NCI-H2227 (cell line): Measurements from ENCODE around the gene PFKFB1.

Experiments
- DNase-seq: peaks from one replicate; lab custom pipeline; 2025; ENCODE audit not compliant: unreplicated experiment; lab: John Stamatoyannopoulos, UW

The PFKFB1 gene

GRCh38 chrX:54928876-54929275 lies 65.1 kb downstream of the PFKFB1 start:
- no peak for DNase-seq

DNA sequence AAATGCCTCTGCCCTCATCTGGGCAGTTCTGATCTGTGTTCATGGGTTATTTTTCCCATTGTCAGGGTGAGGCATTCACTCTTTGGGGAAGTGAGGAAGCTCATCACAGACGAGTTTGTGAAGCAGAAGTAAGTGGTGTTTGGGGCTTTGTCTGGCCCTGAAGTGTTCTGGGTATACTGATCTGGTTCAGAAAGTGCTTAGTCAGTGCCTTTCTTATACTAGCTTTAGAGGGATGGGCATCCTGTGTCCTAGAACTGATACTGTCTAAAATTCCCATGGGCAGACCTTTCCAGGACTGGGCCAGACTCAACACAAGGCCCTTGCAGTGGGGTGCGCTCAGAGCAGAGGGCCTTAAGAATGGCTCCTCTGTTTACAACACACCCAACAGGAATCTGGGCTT lies 67.0 kb downstream of the PFKFB1 start:
- no peak for DNase-seq

DNA sequence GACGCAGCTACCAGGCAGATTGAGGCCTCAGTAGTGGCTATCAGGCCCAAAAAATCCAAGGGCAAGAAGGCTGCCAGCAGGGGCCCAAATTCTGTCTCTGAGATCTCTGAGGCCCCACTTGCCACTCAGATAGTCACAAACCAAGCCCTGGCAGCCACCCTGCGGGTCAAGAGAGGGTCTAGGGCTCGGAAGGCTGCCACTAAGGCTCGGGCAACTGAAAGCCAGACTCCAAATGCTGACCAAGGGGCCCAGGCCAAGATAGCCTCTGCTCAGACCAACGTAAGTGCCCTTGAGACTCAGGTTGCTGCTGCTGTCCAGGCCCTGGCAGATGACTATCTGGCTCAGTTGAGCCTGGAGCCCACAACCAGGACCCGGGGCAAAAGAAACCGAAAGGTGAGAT lies 70.6 kb downstream of the PFKFB1 start:
- no peak for DNase-seq

DNA sequence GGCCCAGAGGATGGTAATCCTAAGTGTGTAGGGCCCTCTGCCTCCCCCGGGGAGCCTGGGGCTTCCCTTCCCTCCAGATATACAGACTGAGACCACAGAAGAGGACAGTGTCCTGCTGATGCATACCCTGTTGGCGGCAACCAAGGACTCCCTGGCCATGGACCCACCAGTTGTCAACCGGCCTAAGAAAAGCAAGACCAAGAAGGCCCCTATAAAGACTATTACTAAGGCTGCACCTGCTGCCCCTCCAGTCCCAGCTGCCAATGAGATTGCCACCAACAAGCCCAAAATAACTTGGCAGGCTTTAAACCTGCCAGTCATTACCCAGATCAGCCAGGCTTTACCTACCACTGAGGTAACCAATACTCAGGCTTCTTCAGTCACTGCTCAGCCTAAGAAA lies 71.4 kb downstream of the PFKFB1 start:
- no peak for DNase-seq

DNA sequence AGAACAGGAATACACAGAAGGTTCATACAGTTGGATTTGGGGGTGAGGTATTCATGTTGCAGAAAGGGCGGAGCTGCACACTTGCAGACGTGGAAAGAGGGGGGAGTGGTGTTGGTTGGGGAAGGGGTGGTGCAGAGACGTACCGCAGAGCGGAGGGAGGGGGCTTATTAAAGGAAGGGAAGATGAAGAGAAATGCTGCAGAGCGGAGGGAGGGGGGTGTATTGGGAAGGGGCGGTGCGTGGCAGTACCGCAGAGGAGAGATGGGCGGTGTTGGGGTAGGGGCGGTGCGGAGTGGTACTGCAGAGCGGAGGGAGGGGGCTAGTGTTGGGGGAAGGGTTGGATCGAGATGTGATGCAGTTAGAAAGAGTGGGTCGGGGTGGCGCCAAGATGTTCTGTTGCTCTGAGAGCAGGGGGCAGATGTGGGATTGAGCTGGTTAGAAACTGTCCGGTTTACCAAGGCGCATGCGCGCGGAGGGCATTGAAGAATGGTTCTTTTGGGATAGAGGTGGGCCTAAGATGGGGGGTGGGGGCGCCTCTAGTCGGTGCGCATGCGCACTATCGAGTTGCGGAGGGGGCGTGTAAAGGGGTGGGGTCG lies 72.5 kb downstream of the PFKFB1 start:
- peak; percentile 96 for DNase-seq

DNA sequence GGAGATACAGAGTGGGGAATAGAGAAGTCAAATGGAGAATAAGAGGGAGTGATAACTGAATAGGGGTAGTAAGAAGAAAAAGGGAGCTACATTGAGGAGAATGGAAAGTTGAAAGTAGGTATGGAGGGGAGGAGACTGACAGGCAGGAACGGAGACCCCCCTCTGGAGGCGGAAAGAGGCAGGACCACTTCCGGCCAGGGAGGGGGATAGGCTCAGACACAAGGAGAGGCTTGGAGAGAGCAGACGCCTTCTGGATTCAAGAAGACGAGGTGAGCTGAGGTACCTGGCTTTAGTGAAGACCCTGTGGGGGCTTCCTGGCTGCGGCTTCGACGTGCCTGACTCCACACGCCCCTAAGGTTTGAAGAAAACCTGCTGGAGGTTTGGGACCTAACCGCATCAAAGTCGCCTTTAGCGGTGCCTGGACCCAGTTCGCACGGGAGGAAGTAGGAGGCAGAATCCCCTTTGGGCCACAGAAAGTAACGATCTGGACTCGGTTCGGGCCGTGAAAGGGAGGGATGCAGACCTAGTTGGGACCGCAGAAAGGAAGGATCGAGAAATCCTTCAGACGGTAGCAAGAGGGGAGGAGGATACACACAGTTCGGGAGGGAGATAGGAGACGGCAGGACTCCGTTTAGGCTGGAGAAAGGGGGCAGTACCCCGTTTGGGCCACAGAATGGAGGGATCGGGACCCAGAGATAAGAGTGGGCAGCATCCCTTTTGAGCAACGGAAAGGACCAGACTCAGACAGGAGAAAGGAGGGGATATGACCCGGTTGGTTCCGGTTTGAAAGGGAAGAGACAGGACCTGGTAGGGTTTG lies 73.2 kb downstream of the PFKFB1 start, which contains the start of gene TRO:
Gene TRO (plus strand): TSS at position 215 of the 817 bp plus-strand sequence. CDS start 1,423 bp downstream, outside the sequence.
- DNase-seq: peak; percentile 69

DNA sequence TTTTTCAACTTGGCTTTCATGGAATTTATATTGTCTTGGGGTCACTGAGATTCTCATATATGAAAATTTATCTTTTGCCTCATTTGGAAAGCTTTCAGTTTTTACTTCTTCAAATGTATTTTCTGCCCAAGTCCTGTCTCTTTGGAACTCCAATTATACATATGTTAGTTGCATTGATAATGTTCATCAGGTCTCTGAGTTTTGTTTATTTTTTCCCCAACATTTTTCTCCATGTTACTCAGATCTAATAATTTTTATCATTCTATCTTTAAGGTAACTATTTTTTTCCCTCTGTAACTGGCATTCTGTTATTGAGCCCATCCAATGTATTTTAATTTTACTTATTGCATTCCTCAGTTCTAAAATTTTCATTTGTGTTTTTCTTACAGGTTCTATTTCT lies 84.0 kb downstream of the PFKFB1 start:
- DNase-seq: no peak

DNA sequence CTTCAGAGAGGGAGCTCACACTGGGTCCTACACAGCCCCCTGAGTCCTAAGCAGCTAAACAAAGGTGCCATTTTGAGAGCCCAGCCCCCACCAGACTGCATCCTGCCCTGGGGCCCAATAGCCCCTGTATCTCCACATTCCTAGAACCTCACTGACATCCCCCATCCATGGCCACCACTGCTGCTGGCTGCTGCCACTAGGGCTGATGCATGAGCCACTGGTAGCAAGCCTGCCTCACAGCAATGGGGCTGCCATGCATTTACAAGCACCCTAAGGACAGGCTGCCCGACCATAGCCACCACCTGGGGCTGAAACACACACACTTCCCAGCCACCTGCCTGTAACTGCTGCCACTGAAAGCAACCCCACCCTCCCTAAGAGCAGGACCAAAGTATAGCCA lies 99.8 kb downstream of the PFKFB1 start:
- no peak for DNase-seq

DNA sequence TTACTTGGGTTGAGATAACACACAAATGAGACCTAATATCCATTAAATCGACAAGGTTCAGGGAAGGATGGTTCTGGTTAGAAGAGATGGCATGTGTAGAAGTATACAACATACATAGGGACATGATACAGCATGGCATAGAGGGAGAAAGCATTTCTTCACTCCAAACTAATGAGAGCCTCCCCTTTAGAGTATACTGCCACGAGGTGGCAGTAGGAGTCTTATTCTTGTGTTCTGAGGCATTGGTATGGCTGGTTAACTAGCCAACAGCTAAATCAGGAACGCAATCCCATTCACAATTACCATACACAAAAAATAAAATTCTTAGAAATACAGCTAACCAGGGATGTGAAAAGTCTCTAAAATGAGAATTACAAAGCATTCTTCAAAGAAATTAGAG lies 102.4 kb downstream of the PFKFB1 start:
- DNase-seq: peak; percentile 30

DNA sequence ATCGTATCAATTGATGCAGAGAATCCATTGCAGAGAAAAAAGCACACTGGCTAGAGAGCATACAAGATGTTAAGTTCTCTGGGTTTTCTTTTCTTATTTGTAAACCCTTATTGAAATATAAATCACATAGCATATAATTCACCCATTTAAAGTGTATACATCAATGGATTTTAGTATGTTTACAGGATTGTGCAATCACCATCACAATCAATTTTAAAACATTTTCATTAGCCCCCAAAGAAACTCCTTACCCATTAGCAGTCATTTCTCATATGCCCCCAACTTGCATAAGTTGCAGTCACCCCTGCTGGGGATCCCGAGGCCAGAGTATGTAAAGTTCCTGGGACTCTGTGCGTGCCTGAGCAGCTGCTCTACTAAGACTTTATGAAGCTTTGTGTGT lies 108.2 kb downstream of the PFKFB1 start:
- no peak for DNase-seq
